ENCODE data around the gene TPBGL.

- no peak for TF ChIP-seq CTCF (conservative IDR thresholded peaks at IDR 0.05; ENCODE audit: low read depth, low read length)
- no peak for TF ChIP-seq EZH2 (IDR thresholded peaks at IDR 0.05; ENCODE audit: borderline replicate concordance, low read depth, low read length, poor library complexity, severe bottlenecking)
Observed at GRCh38 chr11:75272821-75273301, 32.3 kb downstream of the TPBGL start.
